Stimulated activated naive CD8-positive, alpha-beta T cell treated with anti-CD3 and anti-CD28 coated beads, Interleukin-15, Interleukin-2, amounts not matched to agents 100 ng/mL and 50 ng/mL, for 24 hours (primary cell): ENCODE data around the gene CCNA2.

Experiments used
- H3K27ac Mint-ChIP-seq: one replicate; pipeline ENCODE4 v1.8.0; 2021; ENCODE audit warnings: mild to moderate bottlenecking, mixed read lengths
- H3K27me3 Mint-ChIP-seq: one replicate; pipeline ENCODE4 v1.8.0; 2021; ENCODE audit warnings: mixed read lengths
- H3K36me3 Mint-ChIP-seq: one replicate; pipeline ENCODE4 v1.8.0; 2021; ENCODE audit warnings: low read depth, mixed read lengths
- H3K4me1 Mint-ChIP-seq: one replicate; pipeline ENCODE4 v1.8.0; 2021; ENCODE audit warnings: low read depth, mixed read lengths
- H3K4me3 Mint-ChIP-seq: one replicate; pipeline ENCODE4 v1.8.0; 2021; ENCODE audit warnings: mild to moderate bottlenecking, mixed read lengths
- H3K9me3 Mint-ChIP-seq: one replicate; pipeline ENCODE4 v1.8.0; 2021; ENCODE audit warnings: mixed read lengths

Gene CCNA2

GRCh38 chr4:121771869-121772268 lies 51.8 kb downstream of the CCNA2 start:
- Mint-ChIP-seq H3K4me1 (no peaks in the 10 kb centered on the region), H3K4me3 (no peak overlapping the region), H3K9me3 (no peaks in the 10 kb centered on the region), H3K27ac (no peak overlapping the region), H3K27me3 (peaks cover 39% of the 10 kb centered on the region), H3K36me3 (no peaks in the 10 kb centered on the region)

- H3K27ac Mint-ChIP-seq = no peak overlapping the region
- peaks cover 55% of the 10 kb centered on the region for H3K27me3 Mint-ChIP-seq
- H3K4me3 Mint-ChIP-seq = no peak overlapping the region
- H3K4me1 Mint-ChIP-seq = peaks cover 8% of the 10 kb centered on the region
- H3K36me3 Mint-ChIP-seq = no peaks in the 10 kb centered on the region
- no peaks in the 10 kb centered on the region for H3K9me3 Mint-ChIP-seq
These were observed 54.3 kb downstream of the CCNA2 start for GRCh38 chr4:121769341-121769740.

- Mint-ChIP-seq H3K27me3 (peaks cover 70% of the 10 kb centered on the region), H3K36me3 (no peaks in the 10 kb centered on the region), H3K4me3 (no peak overlapping the region), H3K27ac (no peak overlapping the region), H3K4me1 (peaks cover 12% of the 10 kb centered on the region), H3K9me3 (no peaks in the 10 kb centered on the region)
These were observed 56.5 kb downstream of the CCNA2 start for GRCh38 chr4:121767166-121767565.
